GM12865 (cell line): ENCODE results near the gene SPTLC1.
"Not testable (repeated sequence)": the region's sequence is repeated elsewhere in the genome, so short reads cannot be mapped to it uniquely, and the experiment has no call there.

ENCODE experiments used
- DNase-seq: peaks from one replicate; pipeline ENCODE4 v3.0.0; 2010; ENCODE audit warnings: low read depth
- H3K4me3 ChIP-seq: 2 replicates; pipeline ENCODE4 v1.5.1; 2011; ENCODE audit warnings: mild to moderate bottlenecking, low read depth, low read length, control low read depth
- TF ChIP-seq, protein P1 (sequence below): IDR thresholded peaks from 2 replicates; pipeline ENCODE4 v1.5.1; 2011; ENCODE audit warnings: low read length, control low read depth, low read depth, inconsistent platforms; ENCODE audit not compliant: insufficient read depth; ENCODE audit errors: missing control alignments

Gene SPTLC1

DNA sequence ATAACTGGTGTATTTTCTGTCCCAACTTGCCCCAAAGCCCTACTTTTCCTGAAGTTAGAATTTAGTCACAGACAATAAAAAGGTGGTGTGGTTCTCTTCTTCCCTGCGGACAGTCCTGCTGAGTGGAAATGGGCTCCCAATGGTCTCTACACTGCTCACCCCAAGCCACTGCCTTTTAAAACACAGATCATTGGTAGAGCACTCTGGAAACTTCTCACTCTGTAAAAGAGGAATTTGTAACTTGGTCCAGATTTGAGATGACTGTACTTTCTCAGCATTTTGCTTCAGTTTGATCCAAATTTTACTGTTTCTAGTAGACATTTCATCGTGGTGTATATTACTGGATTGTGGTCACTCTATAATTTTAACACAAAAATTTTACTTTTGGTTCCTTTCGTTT is 84.8 kb downstream of the SPTLC1 start:
- TF ChIP-seq, protein P1, sequence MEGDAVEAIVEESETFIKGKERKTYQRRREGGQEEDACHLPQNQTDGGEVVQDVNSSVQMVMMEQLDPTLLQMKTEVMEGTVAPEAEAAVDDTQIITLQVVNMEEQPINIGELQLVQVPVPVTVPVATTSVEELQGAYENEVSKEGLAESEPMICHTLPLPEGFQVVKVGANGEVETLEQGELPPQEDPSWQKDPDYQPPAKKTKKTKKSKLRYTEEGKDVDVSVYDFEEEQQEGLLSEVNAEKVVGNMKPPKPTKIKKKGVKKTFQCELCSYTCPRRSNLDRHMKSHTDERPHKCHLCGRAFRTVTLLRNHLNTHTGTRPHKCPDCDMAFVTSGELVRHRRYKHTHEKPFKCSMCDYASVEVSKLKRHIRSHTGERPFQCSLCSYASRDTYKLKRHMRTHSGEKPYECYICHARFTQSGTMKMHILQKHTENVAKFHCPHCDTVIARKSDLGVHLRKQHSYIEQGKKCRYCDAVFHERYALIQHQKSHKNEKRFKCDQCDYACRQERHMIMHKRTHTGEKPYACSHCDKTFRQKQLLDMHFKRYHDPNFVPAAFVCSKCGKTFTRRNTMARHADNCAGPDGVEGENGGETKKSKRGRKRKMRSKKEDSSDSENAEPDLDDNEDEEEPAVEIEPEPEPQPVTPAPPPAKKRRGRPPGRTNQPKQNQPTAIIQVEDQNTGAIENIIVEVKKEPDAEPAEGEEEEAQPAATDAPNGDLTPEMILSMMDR: no peak
- no peak for DNase-seq
- H3K4me3 ChIP-seq: no peak overlapping the region

DNA sequence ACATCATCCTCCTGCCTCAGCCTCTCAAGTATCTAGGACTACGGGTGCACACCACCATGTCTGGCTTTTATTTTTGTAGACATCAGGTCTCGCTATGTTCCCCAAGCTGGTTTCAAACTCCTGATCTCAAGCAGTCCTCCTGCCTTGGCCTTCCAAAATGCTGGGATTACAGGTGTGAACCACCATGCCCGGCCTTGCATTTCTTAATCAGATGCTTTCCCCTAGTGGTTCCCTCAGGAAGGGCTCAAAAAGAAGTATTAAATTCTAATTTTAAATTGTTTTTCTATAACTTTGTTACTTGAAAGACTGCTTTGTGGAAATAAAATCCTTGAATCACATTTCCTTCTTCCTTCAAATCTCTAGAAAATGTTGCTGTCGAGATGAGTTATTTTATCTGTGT is 85.7 kb downstream of the SPTLC1 start:
- no peak for DNase-seq
- TF ChIP-seq, protein P1: no peak
- H3K4me3 ChIP-seq: no peak overlapping the region

DNA sequence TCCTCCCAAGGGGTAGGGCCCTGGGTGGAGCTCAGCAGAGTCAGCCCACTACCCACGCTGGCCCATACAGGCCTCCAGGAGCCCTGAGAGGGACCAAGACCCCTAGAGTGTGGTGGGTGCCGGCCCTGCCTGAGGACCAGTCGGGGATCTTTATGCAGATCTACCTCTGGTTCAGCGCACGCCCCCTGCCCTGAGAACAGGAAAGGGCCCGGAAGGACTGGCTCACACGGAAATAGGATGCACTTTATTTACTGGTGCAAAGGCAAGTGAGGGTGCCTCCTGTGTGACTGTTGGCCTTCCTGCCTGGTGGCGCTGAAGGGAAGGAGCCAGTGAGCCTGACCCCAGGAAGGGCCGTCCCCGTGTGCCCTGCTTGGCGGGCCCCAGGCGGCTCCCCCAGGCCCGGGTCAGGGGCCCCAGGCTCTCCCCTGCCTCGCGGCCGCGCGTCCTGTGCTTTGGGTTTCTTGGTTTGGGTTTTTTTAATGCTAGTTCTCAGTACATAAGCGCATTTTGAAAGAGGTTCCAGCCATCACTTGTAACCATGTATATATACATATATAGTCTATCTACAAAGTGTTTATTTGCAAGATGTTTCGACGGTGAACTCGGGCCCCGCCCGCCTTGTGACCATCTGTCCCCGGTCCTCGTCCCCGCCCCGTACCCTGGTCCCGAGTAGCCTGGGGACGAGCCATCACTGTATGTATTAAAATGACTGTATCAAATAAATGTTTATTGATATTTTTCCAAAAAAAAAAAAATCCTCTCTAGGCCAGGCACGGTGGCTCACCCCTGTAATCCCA is 88.8 kb downstream of the SPTLC1 start:
- DNase-seq: no peak
- TF ChIP-seq, protein P1: no peak
- H3K4me3 ChIP-seq: no peak overlapping the region

DNA sequence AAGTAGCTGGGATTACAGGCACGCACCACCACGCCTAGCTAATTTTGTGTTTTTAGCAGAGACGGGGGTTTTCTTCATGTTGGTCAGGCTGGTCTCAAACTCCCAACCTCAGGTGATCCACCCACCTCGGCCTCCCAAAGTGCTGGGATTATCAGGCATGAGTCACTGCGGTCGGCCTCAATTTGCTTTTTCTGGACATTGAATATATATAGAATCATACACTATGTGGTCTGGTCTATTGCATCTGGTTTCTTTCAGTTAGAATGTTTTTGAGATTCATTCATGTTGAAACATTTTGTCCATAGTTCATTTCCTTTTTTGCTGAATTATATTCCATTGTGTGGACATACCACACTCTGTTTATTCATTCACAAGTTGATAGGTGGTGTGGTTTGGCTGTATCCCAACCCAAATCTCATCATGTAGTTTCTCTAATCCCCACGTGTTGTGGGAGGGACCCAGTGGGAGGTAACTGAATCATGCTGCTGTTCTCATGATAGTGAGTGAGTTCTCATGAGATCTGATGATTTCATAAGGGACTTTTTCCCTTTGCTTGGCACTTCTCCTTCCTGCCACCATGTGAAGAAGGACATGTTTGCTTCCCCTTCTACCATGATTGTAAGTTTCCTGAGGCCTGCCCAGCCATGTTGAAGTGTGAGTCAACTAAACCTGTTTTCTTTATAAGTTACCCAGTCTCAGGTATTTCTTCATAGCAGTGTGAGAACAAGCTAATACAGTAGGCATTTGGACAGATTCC is 93.2 kb downstream of the SPTLC1 start:
- not testable (repeated sequence) for DNase-seq, H3K4me3 ChIP-seq

DNA sequence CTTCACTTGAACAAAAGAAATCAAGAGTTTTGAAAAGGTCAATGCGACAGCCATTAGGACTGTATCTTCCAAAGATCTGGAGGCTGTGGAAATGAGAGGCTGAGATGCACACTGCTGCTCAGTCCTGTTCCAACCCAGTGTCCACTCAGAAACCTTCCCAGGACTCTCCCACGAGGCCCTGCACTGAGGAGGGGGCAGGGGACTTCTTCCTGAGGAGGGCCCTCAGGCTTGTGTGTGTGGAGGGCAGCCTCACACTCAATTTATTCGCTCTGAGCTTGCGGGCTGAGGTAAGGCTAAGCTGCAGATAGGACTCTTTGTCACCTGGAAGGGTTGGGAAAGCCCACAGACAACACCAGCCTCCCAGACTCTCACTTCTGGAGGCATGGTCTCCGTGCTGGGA is 95.6 kb downstream of the SPTLC1 start:
- TF ChIP-seq, protein P1: no peak
- H3K4me3 ChIP-seq: no peak overlapping the region
- no peak for DNase-seq

DNA sequence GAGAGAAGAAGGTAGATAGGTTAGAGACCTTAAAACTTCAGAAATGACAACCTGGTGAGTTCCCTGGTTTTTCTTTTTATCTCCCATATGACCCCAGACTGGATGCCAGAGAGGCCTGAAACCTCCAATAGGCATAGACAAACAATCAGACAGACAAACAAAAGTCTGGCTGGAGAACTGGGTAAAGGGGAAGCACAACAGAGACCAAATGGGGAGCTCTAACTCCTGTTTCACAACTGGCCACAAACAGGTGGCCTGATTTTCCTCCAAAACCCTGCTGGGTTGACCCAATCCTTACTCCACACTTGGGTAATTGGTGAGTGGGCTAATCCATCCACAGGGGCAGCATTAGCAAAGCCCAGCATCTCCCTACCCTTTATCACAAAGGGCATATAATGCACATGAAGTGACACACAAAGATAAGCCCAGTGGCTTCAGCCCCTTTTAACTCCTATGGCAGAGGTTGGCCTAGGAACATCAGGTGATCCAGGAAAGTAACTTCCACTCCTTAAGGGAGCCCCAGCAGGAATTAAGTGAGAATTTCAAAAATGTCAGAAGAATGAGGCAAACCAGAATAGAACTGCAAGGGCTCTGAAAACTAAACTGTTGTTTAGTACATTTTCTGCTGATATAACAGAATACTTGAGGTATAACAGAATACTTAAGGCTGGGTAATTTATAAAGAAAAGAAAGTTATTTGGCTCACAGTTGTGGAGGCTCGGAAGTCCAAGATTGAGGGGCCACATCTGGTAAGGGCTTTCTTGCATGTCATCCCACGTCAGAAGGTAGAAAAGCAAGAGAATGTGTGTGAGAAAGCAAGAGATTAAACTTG is 104.3 kb downstream of the SPTLC1 start:
- H3K4me3 ChIP-seq: no peak overlapping the region
- DNase-seq: no peak

DNA sequence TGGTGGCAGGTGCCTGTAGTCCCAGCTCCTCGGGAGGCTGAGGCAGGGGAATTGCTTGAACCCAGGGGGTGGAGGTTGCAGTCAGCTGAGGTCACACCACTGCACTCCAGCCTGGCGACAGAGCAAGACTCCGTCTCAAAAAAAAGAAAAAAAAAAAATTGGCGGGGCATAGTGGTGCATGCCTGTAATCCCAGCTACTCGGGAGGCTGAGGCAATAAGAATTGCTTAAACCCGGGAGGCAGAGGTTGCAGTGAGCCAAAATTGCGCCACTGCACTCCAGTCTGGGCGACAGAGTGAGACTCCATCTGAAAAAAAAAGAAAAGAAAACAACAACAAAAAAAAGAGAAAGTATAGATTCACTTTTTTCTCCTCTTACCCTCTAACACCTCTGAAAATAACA is 105.0 kb downstream of the SPTLC1 start:
- not testable (repeated sequence) for H3K4me3 ChIP-seq, DNase-seq

More for the DNA sequence above, 104.3 kb downstream of the SPTLC1 start:
- TF ChIP-seq, protein P1: no peak
